HS-27A (cell line): ENCODE data around the gene POLRMT.

ENCODE experiments used
- DNase-seq: peaks from one replicate; pipeline ENCODE4 v3.0.0-alpha.2; 2012; ENCODE audit warnings: low read depth, missing footprints

Gene POLRMT

DNA sequence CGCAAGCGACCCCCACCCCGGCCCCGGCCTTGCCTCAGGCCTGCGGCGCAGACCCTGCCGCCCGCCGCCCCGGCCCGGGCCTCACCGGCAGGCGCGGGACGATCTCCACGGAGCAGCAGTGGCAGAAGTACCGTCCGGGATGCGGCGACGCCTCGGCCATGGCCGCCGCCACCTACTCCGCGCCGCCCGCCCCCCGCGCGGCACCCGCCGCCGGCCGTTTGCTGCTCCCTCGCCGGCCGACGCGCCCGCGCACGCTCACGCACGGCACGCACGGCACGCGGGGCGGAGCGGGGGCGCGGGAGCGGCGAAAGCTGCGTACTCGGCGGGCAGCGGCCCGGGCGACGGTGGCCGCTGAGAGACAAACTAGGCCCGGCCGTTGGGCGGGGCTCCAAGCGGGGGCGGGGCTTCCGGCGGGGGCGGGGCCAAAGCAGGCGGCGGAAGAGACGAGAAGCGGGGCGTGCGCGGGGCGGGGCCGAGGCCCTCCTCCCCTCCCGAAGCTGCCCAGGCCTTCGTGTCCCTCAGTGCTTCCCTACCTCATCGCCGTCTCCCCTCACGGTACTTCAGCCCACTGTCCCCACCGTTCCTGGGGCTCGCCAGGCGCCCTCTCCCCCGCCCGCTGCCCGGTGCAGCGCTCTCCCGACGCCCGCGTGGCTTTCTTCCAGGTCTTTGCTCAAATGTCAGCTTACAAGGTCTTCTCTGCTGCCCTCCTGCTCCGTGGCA is 29.8 kb upstream of the POLRMT start, which contains the start of gene RNF126:
RNF126 (minus strand) TSS at position 253 of the 720 bp plus-strand sequence; CDS start at position 160, 93 bp downstream.
- no peak for DNase-seq

DNA sequence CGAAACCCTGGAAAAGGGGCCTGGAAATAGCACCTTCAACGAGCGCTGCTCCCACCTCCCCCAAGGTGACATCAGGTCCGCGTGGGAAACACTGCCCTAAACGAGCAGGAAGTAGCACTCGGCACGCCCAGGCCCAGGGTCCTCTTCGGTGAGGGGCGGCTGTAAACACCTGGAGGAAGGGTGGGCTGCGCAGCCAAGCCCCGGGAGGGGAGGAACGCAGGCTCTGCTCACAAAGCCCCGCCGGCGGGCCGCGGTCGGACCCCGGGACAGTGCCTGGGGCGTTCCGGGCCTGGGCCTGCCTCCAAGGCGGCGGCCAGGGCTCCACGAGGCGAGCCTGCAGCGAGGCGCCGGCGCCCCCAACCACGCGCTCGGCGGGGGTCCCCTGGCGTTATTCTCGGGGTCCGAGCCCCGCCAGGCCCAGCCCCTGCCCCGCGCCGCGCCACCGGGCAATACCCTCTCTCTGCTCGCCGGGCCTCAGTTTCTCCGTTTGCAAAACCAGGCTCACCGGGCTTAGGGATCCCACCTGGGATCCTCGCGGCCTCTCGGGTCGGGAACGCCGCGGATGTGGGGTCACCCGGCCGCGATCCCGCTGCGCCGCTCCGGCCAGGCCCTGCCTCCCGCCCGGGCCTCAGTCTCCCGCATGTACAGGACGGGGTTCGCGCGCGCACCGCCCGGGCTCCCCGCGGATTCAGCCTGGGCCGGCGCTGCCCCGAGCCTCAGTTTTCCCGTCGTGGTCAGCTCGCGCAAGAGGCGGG is 29.0 kb upstream of the POLRMT start:
- no peak for DNase-seq

DNA sequence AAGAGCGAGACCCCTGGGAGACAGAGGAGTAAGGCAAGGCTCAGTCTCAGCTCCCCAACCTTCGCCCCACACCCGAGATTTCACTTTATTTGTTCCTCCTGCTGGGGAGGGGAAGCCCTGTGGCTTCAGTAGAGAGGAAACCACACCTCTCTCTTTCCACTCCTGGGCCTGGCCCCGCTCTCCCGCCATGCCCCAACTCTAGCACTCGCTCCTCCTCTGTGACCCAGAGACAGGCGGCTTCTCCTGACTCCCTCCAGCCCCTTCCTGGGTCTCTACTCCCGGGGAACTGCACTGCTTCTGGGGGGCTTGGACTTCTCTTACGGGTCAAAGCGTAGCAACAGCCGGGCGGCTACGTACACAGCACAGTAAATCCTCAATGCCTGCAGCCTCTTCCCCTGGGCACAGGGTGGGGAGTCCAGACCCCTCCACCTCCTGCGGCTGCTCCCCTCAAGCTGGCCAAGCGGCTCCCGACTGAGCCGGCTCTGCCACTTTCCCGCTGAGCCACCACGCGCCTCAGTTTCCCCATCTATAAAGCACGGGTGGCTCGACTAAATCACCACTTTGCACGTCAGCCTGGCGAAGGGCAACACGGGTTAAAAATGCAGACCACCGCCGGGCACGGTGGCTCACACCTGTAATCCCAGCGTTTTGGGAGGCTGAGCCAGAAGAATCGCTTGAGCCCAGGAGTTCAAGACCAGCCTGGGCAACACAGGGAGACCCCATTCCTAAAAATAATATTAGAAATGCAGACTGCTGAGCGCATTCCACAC is 28.3 kb upstream of the POLRMT start:
- DNase-seq, result no peak

DNA sequence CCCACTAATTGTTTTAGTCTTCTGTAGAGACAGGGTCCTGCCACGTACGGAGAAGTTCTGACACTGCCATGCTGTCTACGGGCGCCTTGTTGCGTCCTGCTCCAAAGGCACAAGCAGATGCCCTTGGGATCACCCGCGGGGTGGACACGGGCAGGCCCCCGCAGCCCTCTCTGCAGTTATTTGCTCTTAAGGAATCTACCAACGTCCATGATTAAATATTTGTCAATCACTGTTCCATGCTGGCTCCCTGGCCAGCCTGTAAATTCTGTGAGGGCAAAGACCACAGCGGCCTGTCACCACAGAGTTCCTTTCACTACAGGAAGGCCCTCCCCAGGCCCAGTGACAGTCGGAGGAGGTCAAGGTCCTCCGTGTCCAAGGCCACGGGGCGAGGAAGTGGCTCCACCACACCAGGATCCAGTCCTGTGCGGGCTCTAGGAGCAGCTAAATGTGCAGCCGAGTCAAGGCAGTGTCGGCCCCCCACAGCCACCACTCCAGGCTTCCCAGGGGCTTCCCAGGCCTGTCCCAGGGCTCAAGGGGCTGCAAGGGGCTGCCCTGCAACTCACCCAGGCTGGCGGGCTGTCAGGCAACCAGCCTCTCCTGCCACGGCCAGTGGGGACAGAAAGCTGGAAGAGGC is 27.6 kb upstream of the POLRMT start:
- DNase-seq, result no peak

DNA sequence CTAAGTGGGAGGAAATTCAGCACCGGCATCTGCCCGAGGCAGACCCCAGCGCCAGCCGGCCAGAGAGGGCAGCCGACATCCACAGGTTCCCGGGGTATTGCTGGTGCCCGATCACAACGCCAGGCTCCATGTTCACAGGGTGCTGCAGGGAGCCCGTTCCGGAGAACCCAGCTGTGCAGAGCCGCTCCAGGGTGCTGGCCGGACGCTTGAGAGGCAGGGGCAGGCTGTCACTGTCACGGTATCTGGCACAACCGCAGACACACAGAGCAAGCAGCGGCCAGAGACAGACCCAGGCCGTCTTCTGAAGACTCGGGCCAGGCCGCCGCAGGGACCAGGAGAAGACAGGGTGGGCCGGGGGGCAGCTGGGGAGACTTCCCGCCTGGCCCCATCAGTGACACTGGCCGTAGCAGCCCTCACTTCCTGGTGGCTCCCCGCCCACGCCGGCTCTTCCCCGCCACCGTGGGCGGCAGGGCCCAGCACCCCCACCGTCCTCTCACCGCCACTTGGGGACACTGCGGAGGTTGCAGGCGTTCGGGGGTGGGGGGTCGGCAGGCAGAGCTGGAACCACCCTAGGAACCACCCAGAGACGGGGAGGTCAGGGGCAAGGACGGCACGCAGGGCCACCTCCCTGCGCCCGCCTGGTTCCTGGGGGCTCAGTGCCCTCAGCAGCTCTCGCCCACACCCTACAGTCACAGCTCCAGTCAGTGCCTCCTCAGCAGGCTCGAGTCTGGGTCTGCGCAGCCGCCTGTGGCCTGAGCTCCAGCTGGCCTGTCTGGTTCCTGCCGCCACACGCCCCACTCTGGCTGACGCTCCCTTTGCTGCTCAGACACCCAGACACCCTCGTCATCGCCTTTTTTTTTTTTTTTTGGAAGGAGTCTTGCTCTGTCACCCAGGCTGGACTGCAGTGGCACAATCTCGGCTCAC is 25.8 kb upstream of the POLRMT start:
- no peak for DNase-seq

DNA sequence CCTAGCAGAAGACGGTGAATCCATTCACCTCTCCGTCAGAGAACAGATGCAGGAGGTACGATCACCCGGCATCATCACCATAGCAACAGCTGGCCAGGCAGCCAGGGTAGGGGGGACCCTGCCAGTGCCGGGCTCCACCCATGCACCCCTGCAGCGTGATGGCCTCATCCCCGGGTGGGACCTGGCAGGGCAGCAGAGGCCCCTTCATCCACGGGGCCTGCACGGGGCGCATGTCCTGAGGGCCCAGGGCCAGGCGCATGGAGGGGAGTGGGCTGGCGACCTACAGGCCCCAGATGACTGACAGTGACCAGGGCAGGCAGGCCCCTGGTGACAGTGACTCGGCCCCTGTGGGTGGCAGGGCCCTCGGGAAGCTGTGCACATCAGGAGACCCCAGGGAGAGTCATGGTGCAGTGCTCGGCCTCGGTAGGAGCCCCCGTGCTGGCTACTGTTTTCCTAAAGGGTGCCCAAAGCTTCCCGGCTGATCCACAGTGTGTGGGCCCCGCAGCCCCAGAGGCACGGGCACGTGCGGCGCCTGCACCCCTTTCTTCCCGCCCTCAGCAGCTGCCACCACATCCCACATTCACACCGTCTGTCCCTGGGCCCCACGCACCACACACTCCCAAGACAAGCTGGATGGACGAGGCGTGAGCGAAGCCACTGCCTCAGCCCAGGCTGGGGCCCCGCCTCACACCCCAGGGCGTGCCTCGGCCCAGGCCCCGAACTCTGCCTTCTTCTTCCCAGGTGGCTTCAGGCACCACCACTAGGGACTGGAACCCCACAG is 24.9 kb upstream of the POLRMT start:
- no peak for DNase-seq

DNA sequence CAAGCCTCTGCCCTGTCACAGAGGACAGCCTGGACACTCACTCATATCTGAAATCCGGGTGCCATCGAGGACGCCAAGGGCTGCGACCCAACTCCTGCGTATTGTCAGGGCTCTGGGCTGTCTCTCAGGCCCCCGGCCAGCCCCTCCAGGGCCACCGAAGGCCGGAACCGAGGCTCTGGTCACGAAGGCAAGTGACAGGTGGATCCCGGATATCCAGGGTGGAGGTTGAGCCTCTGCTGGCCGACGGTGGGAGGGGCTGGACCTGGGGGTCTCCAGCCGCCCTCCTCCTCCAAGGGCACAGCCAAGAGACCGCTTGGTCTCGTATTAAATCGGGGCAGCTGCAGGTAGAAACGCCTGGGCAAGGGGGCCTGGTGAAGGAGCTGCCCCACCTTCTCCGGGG is 24.3 kb upstream of the POLRMT start:
- no peak for DNase-seq

DNA sequence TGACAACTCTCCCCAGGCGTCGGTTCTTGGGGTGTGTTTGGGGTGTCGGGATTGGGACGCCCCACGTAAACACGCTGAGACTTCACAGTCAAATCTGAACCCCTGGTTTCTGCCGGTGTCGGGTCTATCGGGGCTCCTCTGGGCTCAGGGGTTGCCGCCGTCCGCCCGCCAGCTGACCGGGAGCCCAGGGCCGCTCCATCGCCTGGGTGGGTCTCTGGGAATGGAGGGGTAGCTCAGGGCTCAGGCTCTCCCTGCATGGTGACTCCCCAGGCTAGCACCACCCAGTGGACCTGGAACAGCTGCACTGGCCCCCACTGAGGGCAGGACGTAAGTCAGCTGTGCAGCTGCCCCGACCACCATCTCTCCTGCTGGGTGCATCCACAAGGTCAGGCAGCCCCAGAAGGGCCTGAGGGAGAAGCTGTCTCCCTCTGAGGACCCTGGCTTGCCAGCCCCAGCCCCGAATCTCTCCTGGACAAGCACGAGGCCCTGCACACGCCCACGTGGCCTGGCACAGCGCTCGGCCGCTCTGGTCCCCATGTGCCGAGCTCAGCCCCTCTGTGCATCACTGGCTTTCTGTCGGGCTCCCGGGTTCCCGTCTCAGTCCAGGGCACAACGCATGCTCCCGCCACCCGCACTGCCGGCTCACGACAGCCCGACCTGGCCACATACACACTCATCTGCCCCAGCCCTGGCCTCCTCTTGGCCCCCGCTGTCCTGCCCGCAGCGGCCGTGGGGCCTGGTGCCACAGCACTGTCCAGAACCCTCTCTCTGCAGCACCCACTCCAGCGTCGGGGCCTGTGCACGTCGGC is 23.6 kb upstream of the POLRMT start:
- no peak for DNase-seq

DNA sequence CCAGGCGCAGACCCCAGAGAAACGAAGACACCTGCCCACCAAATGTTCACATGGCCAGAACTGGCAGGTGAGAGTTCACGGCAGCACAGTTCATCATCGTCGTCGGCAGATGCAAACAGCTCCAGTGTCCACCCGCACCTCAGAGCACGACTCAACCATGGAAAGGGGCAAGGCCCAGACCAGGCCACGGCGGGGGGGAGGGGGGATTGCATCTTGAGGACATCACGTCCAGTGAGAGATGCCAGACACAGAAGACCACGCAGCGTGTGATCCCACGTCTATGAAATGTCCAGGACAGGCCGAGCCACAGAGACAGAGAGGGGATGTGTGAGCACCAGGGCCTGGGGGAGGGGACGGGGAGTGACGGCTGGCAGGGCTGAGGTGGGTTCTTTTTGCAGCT is 22.4 kb upstream of the POLRMT start:
- DNase-seq, result no peak

DNA sequence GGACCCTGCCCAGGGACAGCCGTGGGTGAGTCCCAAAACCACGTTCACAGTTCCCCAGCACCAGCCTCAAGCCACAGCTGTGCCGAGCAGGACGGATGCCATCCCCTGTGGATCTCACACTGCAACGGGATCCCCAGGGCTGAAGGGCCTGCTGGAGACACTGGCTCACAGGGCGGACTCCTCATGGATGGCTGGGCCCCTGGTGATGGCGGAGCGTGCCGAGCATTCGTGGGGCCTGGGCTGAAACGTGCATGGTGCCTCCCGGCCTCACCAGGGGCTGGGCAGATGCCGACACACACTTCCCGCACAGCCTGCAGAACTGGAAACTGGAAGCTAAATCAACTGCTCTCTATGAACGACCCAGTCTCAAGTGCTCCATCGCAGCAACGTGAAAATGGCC is 20.1 kb upstream of the POLRMT start:
- no peak for DNase-seq

DNA sequence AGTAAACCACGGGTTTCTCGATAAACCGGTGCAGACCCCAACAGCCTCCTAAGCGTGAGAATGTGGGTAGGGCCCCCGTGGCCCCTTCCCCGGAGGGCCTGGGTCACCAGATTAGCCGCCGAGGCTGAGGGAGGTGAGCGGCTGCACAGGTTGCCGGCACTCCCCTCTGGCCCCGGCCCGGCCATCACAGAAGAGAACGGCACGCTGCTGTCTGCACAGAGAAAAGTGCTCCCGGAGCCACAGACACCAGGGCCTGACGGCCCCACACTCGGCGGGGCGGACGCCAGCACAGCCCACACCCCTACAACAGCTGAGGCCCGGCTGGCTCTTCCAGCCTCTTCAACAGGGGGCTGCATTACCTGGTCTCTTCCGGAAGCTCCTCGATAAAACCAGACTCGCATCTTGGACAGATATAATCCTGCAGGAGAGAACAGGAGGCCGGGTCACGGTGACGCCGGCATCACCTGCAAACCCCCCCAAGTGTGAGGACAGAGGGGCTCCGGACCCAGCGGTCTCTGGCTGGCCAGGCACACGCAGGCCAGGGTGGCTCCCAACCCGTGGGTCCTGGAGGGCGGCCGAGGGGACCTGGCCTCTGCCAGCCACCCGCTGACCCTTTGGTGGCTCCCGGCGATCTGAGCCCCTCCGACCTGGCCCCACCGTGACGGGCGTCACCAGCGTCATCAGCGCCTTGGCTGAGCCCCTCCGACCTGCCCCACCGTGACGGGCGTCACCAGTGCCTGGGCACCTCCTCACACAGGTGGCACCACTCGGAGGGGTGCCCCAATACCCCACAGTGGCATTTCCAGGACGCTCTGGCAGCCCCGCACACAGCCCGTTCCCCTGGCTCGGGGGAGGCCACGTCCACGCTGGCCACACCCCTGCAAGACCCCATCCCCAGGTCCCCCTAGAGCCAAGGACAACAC is 19.4 kb upstream of the POLRMT start:
- no peak for DNase-seq

DNA sequence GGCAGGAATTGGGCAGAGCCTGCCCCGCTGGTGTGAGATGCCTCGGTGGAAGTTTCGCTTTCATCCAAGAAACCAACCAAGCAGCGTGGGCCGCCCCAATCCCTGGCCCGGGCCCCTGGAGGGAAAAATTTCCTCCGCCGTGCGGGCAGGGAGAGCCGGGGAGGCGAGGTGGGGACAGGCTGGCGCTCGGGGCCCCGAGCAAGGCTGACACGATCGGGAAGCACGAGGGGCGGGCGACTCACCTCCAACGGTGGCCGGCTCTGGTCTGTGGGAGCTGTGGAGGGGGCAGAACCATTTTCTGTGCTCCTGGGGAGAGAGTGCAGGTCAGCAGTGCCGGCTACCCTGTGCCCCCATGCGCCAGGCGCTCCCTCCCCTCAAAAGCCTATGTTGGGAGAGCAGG is 18.7 kb upstream of the POLRMT start:
- DNase-seq, result no peak

DNA sequence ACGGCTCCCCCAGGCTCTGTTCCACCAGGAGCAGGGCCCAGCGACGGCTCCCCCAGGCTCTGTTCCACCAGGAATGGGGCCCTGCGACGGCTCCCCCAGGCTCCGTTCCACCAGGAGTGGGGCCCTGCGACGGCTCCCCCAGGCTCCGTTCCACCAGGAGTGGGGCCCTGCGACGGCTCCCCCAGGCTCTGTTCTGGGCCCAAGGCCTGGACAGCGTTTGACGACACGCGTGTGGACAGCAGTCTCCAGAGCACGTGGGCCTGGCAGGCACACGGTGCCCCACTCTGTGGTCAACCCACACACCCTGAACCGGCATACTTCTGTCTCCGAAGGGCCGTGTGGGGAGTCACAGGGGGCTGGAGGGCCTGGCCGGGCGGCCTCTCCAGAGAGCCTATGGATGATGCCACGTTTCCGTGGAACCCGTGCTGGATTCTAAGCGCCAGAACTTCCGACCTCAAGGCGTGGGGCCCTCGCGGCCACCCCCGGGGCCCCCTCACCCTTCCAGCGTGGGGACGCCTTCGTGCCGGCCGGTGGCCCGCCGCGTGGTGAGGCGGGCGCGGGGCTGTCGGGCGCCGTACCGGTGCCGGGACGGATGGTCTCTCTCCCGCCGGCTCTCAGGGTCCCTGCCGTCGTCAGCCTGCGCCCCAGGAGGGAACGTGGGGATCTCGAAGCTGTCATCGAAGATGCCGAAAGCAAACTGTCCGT is 17.9 kb upstream of the POLRMT start:
- DNase-seq, result no peak

DNA sequence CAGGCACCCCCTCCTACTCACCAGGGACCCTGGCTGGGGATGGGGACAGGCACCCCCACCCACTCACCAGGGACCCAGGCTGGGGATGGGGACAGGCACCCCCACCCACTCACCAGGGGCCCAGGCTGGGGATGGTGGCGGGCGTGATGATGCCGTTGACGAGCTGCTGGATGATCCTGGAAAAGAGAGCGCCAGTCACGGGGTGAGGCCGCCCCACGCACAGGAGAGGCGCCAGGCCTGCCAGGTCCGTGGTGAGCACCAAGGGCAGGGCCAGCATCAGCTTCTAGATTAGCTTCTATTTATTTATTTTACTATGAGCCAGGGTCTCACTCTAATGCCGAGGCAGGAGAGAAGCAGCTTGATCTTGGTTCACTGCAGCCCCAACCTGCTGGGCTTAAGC is 16.8 kb upstream of the POLRMT start:
- no peak for DNase-seq

DNA sequence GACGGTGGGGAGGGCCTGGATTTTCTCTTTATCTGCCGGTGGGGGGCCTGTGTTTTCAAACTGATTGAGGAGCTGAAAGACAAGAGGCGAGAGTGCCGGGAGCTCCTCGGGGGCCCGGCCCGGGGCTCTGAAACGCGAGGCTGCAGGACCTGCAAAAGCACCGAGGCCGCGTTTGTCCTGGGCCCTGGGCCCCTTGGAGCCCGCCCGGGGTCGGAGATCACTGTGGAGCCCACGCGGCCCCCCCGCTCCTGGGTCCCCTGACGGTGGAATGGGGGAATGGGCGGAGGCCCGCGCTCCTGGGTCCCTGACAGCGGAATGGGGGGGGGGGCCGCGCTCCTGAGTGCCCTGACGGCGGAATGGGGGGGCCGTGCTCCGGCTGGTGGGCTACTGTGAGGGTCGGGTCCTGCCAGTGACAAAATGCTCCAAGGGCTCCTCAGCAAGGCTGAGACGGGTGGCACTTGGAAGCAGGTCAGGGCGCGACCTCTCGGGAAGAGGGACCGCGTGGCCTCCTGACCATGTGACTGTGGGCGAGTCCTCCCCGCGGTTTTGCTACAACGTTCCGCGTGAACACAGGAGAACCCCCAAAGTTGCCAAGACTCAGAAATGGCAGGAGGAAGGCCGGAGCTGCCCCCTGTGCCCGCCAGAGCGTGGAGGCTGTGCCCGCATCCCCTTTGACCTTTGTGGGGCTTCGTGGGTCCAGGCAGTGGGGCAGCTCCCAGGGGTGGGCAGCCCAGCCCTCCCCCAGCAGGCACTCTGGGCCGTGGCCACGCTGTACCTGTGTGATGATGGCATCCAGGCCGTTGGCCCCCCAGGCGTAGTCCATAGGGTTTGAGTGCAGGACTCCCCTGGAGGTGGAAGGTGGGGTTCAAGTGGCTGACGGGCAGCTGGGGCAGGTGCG is 15.8 kb upstream of the POLRMT start:
- no peak for DNase-seq

DNA sequence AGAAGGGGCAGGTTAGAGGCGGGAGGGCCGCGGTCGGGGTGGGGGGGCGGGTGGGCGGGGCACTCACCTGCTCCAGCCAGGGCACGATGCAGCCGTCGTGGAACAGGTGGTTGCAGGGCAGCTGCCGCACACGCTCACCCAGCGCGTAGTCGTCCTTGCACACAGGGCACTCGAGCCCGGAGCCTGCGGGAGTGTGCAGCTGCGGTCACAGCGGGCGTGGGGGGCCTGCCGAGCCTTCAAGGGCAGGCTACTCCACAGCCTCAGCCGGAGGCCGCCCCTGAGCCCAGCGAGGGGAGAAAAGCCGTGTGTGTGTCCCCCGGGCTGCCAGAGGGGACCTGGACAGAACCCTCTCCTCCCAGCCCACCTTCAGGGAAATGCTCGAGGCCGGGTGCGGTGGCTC is 15.0 kb upstream of the POLRMT start:
- no peak for DNase-seq
